Adrenal gland (tissue), 5 donors: ENCODE results near the gene SYCP1.

ENCODE experiments used
- CTCF ChIP-seq, 6 experiments: fragments of 450-650 bp in 4 of 6; fragments of 200-600 bp in 2 of 6; sonication (generic) in 1 of 6; IDR thresholded peaks; 1 replicate in 5 of 6; 2 replicates in 1 of 6; pipeline versions ENCODE4 v1.5.1 to v1.8.0; 2016 to 2021; ENCODE audit warnings: antibody characterized with exemption in 6 of 6, mild to moderate bottlenecking in 2 of 6, moderate library complexity in 1 of 6
- POLR2A ChIP-seq, 2 donors: fragments of 450-650 bp; IDR thresholded peaks; one replicate each; pipeline ENCODE4 v1.6.1; 2017; ENCODE audit warnings: antibody characterized with exemption in 2 of 2, mild to moderate bottlenecking in 2 of 2, moderate library complexity in 1 of 2
- donor health status: DM: no; HTN: no; CAD: no.

- TF ChIP-seq CTCF (IDR thresholded peaks at IDR 0.05) (no peak), POLR2A (IDR thresholded peaks at IDR 0.05) (no peak)
These were observed 42.1 kb downstream of the SYCP1 start for GRCh38 chr1:114896795-114897194.
